SU-DHL-6 (cell line): Measurements from ENCODE around the gene MGRN1.
A peak's percentile ranks its signal among the peaks of the same experiment; 100 is the strongest.

Source experiments
- H2AFZ ChIP-seq: fragments of 200-600 bp; sonication (generic); 2 replicates; pipeline ENCODE4 v1.6.1; 2014; ENCODE audit warnings: low read depth, mild to moderate bottlenecking, moderate library complexity, mixed read lengths, antibody characterized with exemption, low read length; ENCODE audit not compliant: severe bottlenecking
- H3F3A ChIP-seq: fragments of 200-600 bp; shearing (Covaris generic); 2 replicates; pipeline ENCODE4 v1.6.0; 2016; ENCODE audit warnings: antibody characterized with exemption, mild to moderate bottlenecking; ENCODE audit not compliant: insufficient read depth
- H3K27ac ChIP-seq: fragments of 200-600 bp; sonication (generic); 2 replicates; pipeline ENCODE4 v1.5.1; 2016; ENCODE audit warnings: low read depth, mild to moderate bottlenecking, low read length, moderate library complexity, mixed read lengths
- H3K27me3 ChIP-seq: fragments of 200-600 bp; sonication (generic), shearing (Covaris generic); 2 replicates; pipeline ENCODE4 v1.6.0; 2014; ENCODE audit warnings: mild to moderate bottlenecking, low read length
- H3K36me3 ChIP-seq: fragments of 200-600 bp; sonication (generic); 2 replicates; pipeline ENCODE4 v1.6.1; 2014; ENCODE audit warnings: mild to moderate bottlenecking, low read length, mixed read lengths
- H3K4me2 ChIP-seq: fragments of 300-600, 200-600 bp; shearing (Covaris generic), sonication (generic); 2 replicates; pipeline ENCODE4 v1.6.0; 2014; ENCODE audit warnings: low read length, low read depth, mild to moderate bottlenecking; ENCODE audit not compliant: poor library complexity, severe bottlenecking
- H3K4me3 ChIP-seq: fragments of 200-600 bp; sonication (generic); 2 replicates; pipeline ENCODE4 v1.5.1; 2014; ENCODE audit warnings: antibody characterized with exemption, low read length, mild to moderate bottlenecking, mixed read lengths; ENCODE audit not compliant: insufficient read depth, poor library complexity, severe bottlenecking
- H3K79me2 ChIP-seq: fragments of 200-600 bp; sonication (generic); 2 replicates; pipeline ENCODE4 v1.6.1; 2014; ENCODE audit warnings: mild to moderate bottlenecking, low read length, moderate library complexity; ENCODE audit not compliant: insufficient read depth
- H3K9ac ChIP-seq: fragments of 200-600 bp; sonication (generic); 2 replicates; pipeline ENCODE4 v1.7.0; 2014; ENCODE audit warnings: mild to moderate bottlenecking, low read length
- H3K9me2 ChIP-seq: fragments of 200-600 bp; sonication (generic); replicated peaks from 2 replicates; pipeline ENCODE4 v1.6.1; 2014; ENCODE audit warnings: low read length; ENCODE audit not compliant: insufficient read depth
- H3K9me3 ChIP-seq: fragments of 200-600 bp; sonication (generic); 2 replicates; pipeline ENCODE4 v1.6.1; 2014; ENCODE audit warnings: low read length, mixed read lengths; ENCODE audit not compliant: insufficient read depth
- H4K20me1 ChIP-seq: fragments of 200-600 bp; sonication (generic); 2 replicates; pipeline ENCODE4 v1.6.1; 2014; ENCODE audit warnings: low read depth, mild to moderate bottlenecking, antibody characterized with exemption, low read length, moderate library complexity, mixed read lengths
- CTCF ChIP-seq: fragments of 200-600 bp; sonication (generic); IDR thresholded peaks from one replicate; pipeline ENCODE4 v1.5.1; 2017; ENCODE audit warnings: antibody characterized with exemption, mild to moderate bottlenecking, low read length, moderate library complexity; ENCODE audit not compliant: insufficient read depth, poor library complexity, severe bottlenecking
- EZH2phosphoT487 ChIP-seq: fragments of 200-600 bp; sonication (generic), shearing (Covaris generic); conservative IDR thresholded peaks from 2 replicates; pipeline ENCODE4 v1.6.1; 2018; ENCODE audit warnings: mild to moderate bottlenecking, antibody characterized with exemption, low read length, moderate library complexity, mixed read lengths

Gene MGRN1

GRCh38 chr16:4624015-4624826, at the start of gene MGRN1:
MGRN1 (plus strand) TSS chr16:4624826; CDS start chr16:4624961, 135 bp downstream.
- peak within 1 kb of the TSS; percentile 83 for H3K9ac ChIP-seq
- H3K27me3 ChIP-seq = no peaks in the 10 kb centered on the region
- H3K4me2 ChIP-seq = peak within 1 kb of the TSS; percentile 67
- peak within 1 kb of the TSS; percentile 69 for H2AFZ ChIP-seq
- peak within 1 kb of the TSS; percentile 74 for H3K4me3 ChIP-seq
- H3K9me2 ChIP-seq = no peaks in the 10 kb centered on the region
- peaks cover 34% of the 10 kb centered on the region for H3K79me2 ChIP-seq
- no peaks in the 10 kb centered on the region for H3F3A ChIP-seq
- no peaks in the 10 kb centered on the region for H3K9me3 ChIP-seq
- peak within 1 kb of the TSS; percentile 64 for H3K27ac ChIP-seq
- H3K36me3 ChIP-seq = no peaks in the 10 kb centered on the region
- H4K20me1 ChIP-seq = no peaks in the 10 kb centered on the region
- TF ChIP-seq CTCF (peak; percentile 98), EZH2phosphoT487 (no peak)

GRCh38 chr16:4574919-4575705, 49.5 kb upstream of the MGRN1 start:
- Histone ChIP-seq H3K9me2 (no peaks in the 10 kb centered on the region), H3K27ac (no peak overlapping the region)

GRCh38 chr16:4576008-4576407, 48.6 kb upstream of the MGRN1 start:
- Histone ChIP-seq H3K27ac (no peak overlapping the region), H3K27me3 (no peaks in the 10 kb centered on the region)

More at GRCh38 chr16:4574919-4575705, 49.5 kb upstream of the MGRN1 start:
- no peaks in the 10 kb centered on the region for H3K79me2 ChIP-seq
- TF ChIP-seq EZH2phosphoT487 (no peak), CTCF (no peak)
- H3K9ac ChIP-seq = no peak overlapping the region
- no peaks in the 10 kb centered on the region for H3K27me3 ChIP-seq
- no peak overlapping the region for H3K4me3 ChIP-seq
- H3K36me3 ChIP-seq = no peaks in the 10 kb centered on the region
- H3K4me2 ChIP-seq = no peak overlapping the region
- H4K20me1 ChIP-seq = no peaks in the 10 kb centered on the region
- no peaks in the 10 kb centered on the region for H3F3A ChIP-seq
- no peak overlapping the region for H2AFZ ChIP-seq
- no peaks in the 10 kb centered on the region for H3K9me3 ChIP-seq

More at GRCh38 chr16:4576008-4576407, 48.6 kb upstream of the MGRN1 start:
- no peak for TF ChIP-seq EZH2phosphoT487
- no peak for TF ChIP-seq CTCF
- H2AFZ ChIP-seq = no peak overlapping the region
- H3K36me3 ChIP-seq = no peaks in the 10 kb centered on the region
- no peaks in the 10 kb centered on the region for H3K9me3 ChIP-seq
- H3F3A ChIP-seq = no peaks in the 10 kb centered on the region
- no peaks in the 10 kb centered on the region for H4K20me1 ChIP-seq
- no peaks in the 10 kb centered on the region for H3K9me2 ChIP-seq
- H3K4me2 ChIP-seq = no peak overlapping the region
- no peaks in the 10 kb centered on the region for H3K79me2 ChIP-seq
- no peak overlapping the region for H3K9ac ChIP-seq
- no peak overlapping the region for H3K4me3 ChIP-seq
